ENCODE results near the gene C21orf58.
"Not testable (repeated sequence)": the region's sequence is repeated elsewhere in the genome, so short reads cannot be mapped to it uniquely, and the experiment has no call there.

Gene C21orf58

DNA sequence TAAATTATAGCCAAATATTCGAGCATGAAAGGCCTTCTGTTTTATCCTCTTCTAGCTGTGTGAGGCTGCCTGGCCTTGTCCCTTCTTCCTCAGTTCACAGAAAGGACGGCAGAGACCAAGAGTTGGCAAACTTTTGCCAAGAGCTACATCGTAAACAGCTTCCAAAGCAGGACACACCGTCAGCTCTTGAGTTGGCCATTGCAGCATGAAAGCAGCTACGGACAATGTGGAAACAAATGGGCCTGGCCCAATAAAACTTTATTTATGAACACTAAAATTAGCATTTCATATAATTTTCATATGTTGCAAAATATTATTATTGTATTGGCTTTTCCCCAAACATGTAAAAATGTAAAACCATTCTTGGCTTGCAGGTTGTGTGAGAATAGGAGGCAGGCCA, 10.7 kb downstream of the C21orf58 start:
- DNase-seq (ENCODE audit: low read depth): no peak
- no peak overlapping the region for H3K4me3 ChIP-seq (ENCODE audit: control insufficient read depth, low read depth, low read length)
- TF ChIP-seq, protein P1, sequence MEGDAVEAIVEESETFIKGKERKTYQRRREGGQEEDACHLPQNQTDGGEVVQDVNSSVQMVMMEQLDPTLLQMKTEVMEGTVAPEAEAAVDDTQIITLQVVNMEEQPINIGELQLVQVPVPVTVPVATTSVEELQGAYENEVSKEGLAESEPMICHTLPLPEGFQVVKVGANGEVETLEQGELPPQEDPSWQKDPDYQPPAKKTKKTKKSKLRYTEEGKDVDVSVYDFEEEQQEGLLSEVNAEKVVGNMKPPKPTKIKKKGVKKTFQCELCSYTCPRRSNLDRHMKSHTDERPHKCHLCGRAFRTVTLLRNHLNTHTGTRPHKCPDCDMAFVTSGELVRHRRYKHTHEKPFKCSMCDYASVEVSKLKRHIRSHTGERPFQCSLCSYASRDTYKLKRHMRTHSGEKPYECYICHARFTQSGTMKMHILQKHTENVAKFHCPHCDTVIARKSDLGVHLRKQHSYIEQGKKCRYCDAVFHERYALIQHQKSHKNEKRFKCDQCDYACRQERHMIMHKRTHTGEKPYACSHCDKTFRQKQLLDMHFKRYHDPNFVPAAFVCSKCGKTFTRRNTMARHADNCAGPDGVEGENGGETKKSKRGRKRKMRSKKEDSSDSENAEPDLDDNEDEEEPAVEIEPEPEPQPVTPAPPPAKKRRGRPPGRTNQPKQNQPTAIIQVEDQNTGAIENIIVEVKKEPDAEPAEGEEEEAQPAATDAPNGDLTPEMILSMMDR (IDR thresholded peaks at IDR 0.05; ENCODE audit: control insufficient read depth, insufficient read depth, low read depth, low read length, missing control alignments): no peak

- TF ChIP-seq, protein P1 (IDR thresholded peaks at IDR 0.05; ENCODE audit: control insufficient read depth, insufficient read depth, low read depth, low read length, missing control alignments): no peak
- no peak for DNase-seq (ENCODE audit: low read depth)
Measured at GRCh38 chr21:46311568-46311967, 12.1 kb downstream of the C21orf58 start.

GRCh38 chr21:46310260-46310659, 13.4 kb downstream of the C21orf58 start:
- not testable (repeated sequence) for H3K4me3 ChIP-seq (ENCODE audit: control insufficient read depth, low read depth, low read length); DNase-seq (ENCODE audit: low read depth)

More at GRCh38 chr21:46311568-46311967, 12.1 kb downstream of the C21orf58 start:
- H3K4me3 ChIP-seq (ENCODE audit: control insufficient read depth, low read depth, low read length): no peak overlapping the region

DNA sequence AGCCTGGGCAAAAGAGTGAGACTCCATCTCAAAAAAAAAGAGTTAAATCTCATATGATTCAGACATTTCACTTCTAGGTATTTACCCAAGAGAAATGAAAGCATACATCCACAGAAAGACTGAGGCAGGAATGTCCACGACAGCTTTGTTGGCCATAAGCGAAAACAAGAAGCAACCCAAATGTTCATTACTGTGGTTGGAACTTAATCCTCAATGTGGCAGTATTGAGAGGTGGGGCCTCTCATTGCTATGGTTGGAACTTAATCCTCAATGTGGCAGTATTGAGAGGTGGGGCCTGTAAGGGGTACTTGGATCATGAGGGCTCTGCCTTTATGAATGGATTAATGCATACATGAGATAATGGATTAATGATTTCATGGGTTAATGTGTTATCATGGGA, 15.2 kb downstream of the C21orf58 start:
- H3K4me3 ChIP-seq (ENCODE audit: control insufficient read depth, low read depth, low read length): no peak overlapping the region
- TF ChIP-seq, protein P1 (IDR thresholded peaks at IDR 0.05; ENCODE audit: control insufficient read depth, insufficient read depth, low read depth, low read length, missing control alignments): no peak
- DNase-seq (ENCODE audit: low read depth): no peak

DNA sequence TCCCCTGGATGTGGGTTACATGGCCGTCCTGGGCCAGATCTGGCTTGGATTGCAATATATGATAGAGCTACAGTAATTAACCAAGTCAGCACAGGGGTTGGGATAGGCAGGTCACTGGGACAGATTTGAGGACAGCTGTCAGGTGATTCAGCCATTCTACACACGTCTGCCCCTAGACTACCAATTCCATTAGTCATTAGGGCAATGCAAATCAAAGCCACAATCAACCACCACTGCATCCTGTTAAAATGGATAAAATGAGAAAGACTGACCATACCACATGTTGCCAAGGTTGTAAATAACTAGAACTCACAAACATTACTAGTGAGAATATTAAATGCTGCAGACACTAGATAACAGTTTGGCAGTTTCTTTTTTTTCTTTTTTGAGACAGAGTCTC, 16.0 kb downstream of the C21orf58 start:
- TF ChIP-seq, protein P1 (IDR thresholded peaks at IDR 0.05; ENCODE audit: control insufficient read depth, insufficient read depth, low read depth, low read length, missing control alignments): no peak
- H3K4me3 ChIP-seq (ENCODE audit: control insufficient read depth, low read depth, low read length): no peak overlapping the region
- no peak for DNase-seq (ENCODE audit: low read depth)

DNA sequence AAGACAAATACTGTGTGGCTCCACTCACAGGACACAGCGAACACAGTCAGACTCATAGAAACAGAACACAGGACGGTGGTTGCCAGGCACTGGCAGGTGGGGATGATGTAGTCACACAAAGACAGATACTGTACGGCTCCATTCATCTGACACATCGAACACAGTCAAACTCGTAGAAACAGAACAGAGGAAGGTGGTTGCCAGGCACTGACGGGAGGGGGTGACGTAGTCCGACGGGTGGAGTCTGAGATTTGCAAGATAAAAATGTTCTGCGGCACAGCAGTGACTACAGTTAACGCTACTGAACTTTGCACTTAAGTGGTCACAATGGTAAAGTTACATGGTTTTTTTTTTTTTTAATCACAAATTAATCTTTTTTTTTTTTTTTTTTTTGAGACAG, 18.7 kb downstream of the C21orf58 start:
- DNase-seq (ENCODE audit: low read depth): no peak

DNA sequence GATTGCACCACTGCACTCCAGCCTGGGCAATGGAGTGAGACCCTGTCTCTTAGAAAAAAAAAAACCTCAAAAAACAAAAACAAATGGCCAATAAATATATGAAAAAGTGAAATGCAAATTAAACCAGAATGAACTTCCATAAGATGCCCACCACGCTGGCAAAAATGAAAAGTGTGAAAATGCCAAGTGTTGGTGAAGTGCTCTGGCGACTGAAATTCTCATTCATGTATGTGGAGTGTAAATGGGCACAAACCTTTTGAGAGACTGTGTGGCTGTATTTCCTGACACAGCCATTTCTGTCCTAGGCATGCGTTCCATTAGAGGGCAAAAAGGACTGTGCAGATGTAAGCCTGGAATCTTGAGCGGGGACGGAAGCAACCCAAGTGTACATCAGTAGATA, 19.2 kb downstream of the C21orf58 start:
- TF ChIP-seq, protein P1 (IDR thresholded peaks at IDR 0.05; ENCODE audit: control insufficient read depth, insufficient read depth, low read depth, low read length, missing control alignments): no peak
- no peak overlapping the region for H3K4me3 ChIP-seq (ENCODE audit: control insufficient read depth, low read depth, low read length)
- no peak for DNase-seq (ENCODE audit: low read depth)

More for the DNA sequence above, 18.7 kb downstream of the C21orf58 start:
- H3K4me3 ChIP-seq (ENCODE audit: control insufficient read depth, low read depth, low read length): no peak overlapping the region
- TF ChIP-seq, protein P1 (IDR thresholded peaks at IDR 0.05; ENCODE audit: control insufficient read depth, insufficient read depth, low read depth, low read length, missing control alignments): no peak
